C4-2B (cell line): ENCODE results near the gene GFPT2.

ENCODE experiments used
- ZFX ChIP-seq: fragments of 450-650 bp; IDR thresholded peaks from 2 replicates; pipeline ENCODE4 v1.6.1; 2017
- TF ChIP-seq, protein P1 (sequence below): fragments of 450-650 bp; conservative IDR thresholded peaks from 2 replicates; pipeline ENCODE4 v1.5.1; 2017; ENCODE audit warnings: mild to moderate bottlenecking

DNA sequence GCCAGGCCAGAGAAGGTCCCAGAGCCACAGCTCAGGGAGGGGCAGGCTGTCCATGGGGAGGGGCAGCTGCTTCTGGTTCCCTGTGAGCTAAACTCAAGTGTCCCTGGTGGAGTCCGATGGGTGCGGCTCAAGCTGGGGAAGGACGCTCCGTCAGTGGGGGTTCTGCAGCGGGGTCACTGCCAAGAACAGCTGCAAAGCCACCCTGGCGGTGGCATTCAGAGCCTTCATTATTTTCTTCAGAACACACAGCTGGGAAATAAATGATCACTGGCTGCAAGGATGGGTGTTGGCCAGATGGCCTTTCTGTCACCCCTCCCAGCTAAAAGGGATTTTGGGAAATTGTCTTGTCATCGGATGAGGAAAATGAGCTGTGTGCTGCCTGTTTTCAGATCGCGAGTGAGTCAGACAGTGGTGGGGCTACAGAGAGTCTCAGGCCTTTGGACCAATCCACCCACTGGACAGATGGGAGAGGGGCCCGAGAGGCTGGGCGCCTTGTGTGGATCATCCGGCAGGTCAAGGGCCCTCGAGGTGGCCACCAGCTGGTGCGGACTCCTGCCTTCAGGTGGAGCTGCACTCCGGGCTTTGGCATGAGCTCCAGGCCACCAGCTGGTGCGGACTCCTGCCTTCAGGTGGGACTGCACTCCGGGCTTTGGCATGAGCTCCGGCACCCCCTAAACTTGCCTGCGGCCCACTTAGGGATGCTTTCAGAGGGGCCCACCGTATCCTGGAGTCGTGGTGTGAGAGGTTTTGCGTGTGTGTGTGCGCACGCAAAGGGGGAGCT, 17.9 kb upstream of the GFPT2 start:
- TF ChIP-seq, protein P1, sequence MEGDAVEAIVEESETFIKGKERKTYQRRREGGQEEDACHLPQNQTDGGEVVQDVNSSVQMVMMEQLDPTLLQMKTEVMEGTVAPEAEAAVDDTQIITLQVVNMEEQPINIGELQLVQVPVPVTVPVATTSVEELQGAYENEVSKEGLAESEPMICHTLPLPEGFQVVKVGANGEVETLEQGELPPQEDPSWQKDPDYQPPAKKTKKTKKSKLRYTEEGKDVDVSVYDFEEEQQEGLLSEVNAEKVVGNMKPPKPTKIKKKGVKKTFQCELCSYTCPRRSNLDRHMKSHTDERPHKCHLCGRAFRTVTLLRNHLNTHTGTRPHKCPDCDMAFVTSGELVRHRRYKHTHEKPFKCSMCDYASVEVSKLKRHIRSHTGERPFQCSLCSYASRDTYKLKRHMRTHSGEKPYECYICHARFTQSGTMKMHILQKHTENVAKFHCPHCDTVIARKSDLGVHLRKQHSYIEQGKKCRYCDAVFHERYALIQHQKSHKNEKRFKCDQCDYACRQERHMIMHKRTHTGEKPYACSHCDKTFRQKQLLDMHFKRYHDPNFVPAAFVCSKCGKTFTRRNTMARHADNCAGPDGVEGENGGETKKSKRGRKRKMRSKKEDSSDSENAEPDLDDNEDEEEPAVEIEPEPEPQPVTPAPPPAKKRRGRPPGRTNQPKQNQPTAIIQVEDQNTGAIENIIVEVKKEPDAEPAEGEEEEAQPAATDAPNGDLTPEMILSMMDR: no peak
- TF ChIP-seq ZFX: no peak
